HEK293 (cell line): ENCODE measurements around the gene OPN5.
A peak's percentile ranks its signal among the peaks of the same experiment; 100 is the strongest.

Experiments
- CTCF ChIA-PET: fragments of 350-600 bp; formaldehyde crosslinking; extraction: SDS; loops from one replicate; lab custom pipeline; 2021; ENCODE audit warnings: antibody characterized with exemption; lab: Yijun Ruan, JAX
- POLR2A ChIA-PET: fragments of 300-600 bp; formaldehyde crosslinking; extraction: SDS; loops from one replicate; lab custom pipeline; 2020; ENCODE audit warnings: antibody characterized with exemption, inconsistent platforms; lab: Yijun Ruan, JAX
- H3K27ac ChIP-seq: fragments of 200-500 bp; sonication (Bioruptor generic); 2 replicates; pipeline ENCODE4 v1.5.1; 2014; ENCODE audit warnings: low read depth, low read length, control low read depth, inconsistent platforms; ENCODE audit errors: extremely low read depth
- H3K36me3 ChIP-seq, 2 experiments: fragments of 200-500 bp in 1 of 2; sonication (Bioruptor generic) in 1 of 2; 1 replicate in 1 of 2; 2 replicates in 1 of 2; pipeline ENCODE4 v1.5.1; 2014 to 2017; ENCODE audit warnings: inconsistent platforms in 2 of 2, low read length in 2 of 2; ENCODE audit not compliant: control insufficient read depth in 2 of 2, insufficient read depth in 1 of 2
- H3K4me1 ChIP-seq: fragments of 200-500 bp; sonication (Bioruptor generic); 2 replicates; pipeline ENCODE4 v1.5.1; 2014; ENCODE audit warnings: mild to moderate bottlenecking, low read length, inconsistent platforms; ENCODE audit not compliant: control insufficient read depth, insufficient read depth
- H3K4me3 ChIP-seq: 2 replicates; pipeline ENCODE4 v1.5.1; 2011; ENCODE audit warnings: low read depth, mild to moderate bottlenecking, control low read depth, low read length, moderate library complexity
- H3K9me3 ChIP-seq: fragments of 200-500 bp; sonication (Bioruptor generic); 2 replicates; pipeline ENCODE4 v1.5.1; 2014; ENCODE audit warnings: low read depth, low read length, inconsistent platforms; ENCODE audit not compliant: control insufficient read depth, insufficient read depth
- CTCF ChIP-seq: fragments of 450-650 bp; formaldehyde crosslinking; IDR thresholded peaks from 2 replicates; pipeline ENCODE4 v1.5.1; 2016; ENCODE audit warnings: missing biosample characterization, missing genetic modification characterization
- KLF7 ChIP-seq: fragments of 450-650 bp; formaldehyde crosslinking; IDR thresholded peaks from 2 replicates; pipeline ENCODE4 v1.5.1; 2016; ENCODE audit warnings: missing biosample characterization, missing genetic modification characterization, borderline replicate concordance
- OSR2 ChIP-seq: fragments of 450-650 bp; formaldehyde crosslinking; IDR thresholded peaks from 2 replicates; pipeline ENCODE4 v1.5.1; 2016; ENCODE audit warnings: missing biosample characterization, missing genetic modification characterization
- PRDM1 ChIP-seq: fragments of 450-650 bp; formaldehyde crosslinking; IDR thresholded peaks from 2 replicates; pipeline ENCODE4; 2016; ENCODE audit warnings: missing biosample characterization, missing genetic modification characterization
- SCRT2 ChIP-seq: fragments of 450-650 bp; formaldehyde crosslinking; IDR thresholded peaks from 2 replicates; pipeline ENCODE4 v1.5.1; 2016; ENCODE audit warnings: missing biosample characterization, missing genetic modification characterization
- ZBTB17 ChIP-seq: fragments of 450-650 bp; formaldehyde crosslinking; IDR thresholded peaks from 2 replicates; pipeline ENCODE4 v1.5.1; 2016; ENCODE audit warnings: missing biosample characterization, missing genetic modification characterization
- ZBTB20 ChIP-seq: fragments of 450-650 bp; formaldehyde crosslinking; IDR thresholded peaks from 2 replicates; pipeline ENCODE4 v1.5.1; 2016; ENCODE audit warnings: missing biosample characterization, missing genetic modification characterization
- ZNF132 ChIP-seq: fragments of 450-650 bp; formaldehyde crosslinking; IDR thresholded peaks from 2 replicates; pipeline ENCODE4 v1.5.1; 2017; ENCODE audit warnings: missing biosample characterization, missing genetic modification characterization, borderline replicate concordance
- ZNF148 ChIP-seq: fragments of 450-650 bp; formaldehyde crosslinking; IDR thresholded peaks from 2 replicates; pipeline ENCODE4 v1.5.0; 2017; ENCODE audit warnings: missing biosample characterization, missing genetic modification characterization, borderline replicate concordance
- ZNF16 ChIP-seq: fragments of 450-650 bp; formaldehyde crosslinking; IDR thresholded peaks from 2 replicates; pipeline ENCODE4 v1.5.1; 2016; ENCODE audit warnings: low read depth, missing biosample characterization, missing genetic modification characterization
- ZNF354C ChIP-seq: fragments of 450-650 bp; formaldehyde crosslinking; IDR thresholded peaks from 2 replicates; pipeline ENCODE4 v1.5.1; 2016; ENCODE audit warnings: missing biosample characterization, missing genetic modification characterization, low read depth, borderline replicate concordance
- ZNF768 ChIP-seq: fragments of 450-650 bp; formaldehyde crosslinking; IDR thresholded peaks from 2 replicates; pipeline ENCODE4 v1.5.1; 2018; ENCODE audit warnings: missing biosample characterization, mild to moderate bottlenecking, missing genetic modification characterization
- ZSCAN23 ChIP-seq: fragments of 450-650 bp; formaldehyde crosslinking; IDR thresholded peaks from 2 replicates; pipeline ENCODE4 v1.5.1; 2016; ENCODE audit warnings: missing biosample characterization, missing genetic modification characterization
- ZSCAN30 ChIP-seq: fragments of 450-650 bp; IDR thresholded peaks from 2 replicates; pipeline ENCODE4 v1.5.1; 2018; ENCODE audit warnings: missing biosample characterization, mild to moderate bottlenecking, missing genetic modification characterization, moderate library complexity
- ZXDB ChIP-seq: fragments of 450-650 bp; formaldehyde crosslinking; IDR thresholded peaks from 2 replicates; pipeline ENCODE4 v1.5.1; 2016; ENCODE audit warnings: missing biosample characterization, missing genetic modification characterization
- TF ChIP-seq, protein P1 (sequence below): fragments of 450-650 bp; formaldehyde crosslinking; optimal IDR thresholded peaks from 2 replicates; pipeline ENCODE3; 2016; ENCODE audit warnings: missing biosample characterization, mild to moderate bottlenecking, missing genetic modification characterization
- TF ChIP-seq, protein P2 (sequence below): fragments of 450-650 bp; formaldehyde crosslinking; IDR thresholded peaks from 2 replicates; pipeline ENCODE4 v1.5.1; 2016; ENCODE audit warnings: missing biosample characterization, missing genetic modification characterization

The OPN5 gene

DNA sequence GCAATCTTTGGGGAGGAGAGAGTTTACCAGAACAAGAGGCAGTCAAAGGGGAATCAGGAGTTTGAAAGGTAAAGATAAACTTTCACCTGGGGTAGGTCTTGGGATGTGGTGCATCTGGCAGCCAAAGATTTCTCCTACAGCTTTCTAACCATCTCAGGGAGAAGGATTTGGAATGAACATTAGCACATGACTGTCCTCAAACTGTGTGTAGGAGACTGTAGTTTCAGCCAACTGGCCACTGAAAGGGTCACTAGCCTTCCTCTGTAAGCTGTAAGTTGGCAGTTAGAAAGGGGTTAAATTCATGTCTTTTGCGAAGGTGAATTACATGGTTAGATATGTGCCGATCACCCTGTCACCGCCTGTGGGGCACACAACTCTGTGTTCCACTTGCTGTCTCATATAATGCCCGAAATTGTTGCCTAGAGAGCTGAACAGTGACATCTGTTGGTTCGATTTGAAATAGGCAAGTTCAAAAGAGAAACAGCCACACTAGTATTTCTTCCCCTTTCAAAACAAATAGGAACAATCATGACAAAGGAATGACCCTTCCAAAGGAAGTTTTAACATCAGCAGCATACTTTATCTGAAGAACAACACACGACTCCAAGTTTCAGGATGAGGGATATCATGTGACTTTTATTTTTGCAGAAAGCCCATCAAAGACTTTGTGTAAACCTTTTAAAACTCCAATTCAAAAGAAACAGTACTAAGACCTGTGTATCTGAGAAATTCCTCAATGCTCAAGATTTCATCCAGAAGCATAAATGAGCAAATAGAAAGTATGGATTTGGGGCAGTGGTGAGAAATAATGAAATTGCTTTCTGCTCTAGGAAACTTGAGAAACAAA is 1.1 kb upstream of the OPN5 start (continued):
- no peak for TF ChIP-seq ZNF148
- TF ChIP-seq KLF7 (tag by site-specific recombination), result no peak
- TF ChIP-seq PRDM1 (tag by site-specific recombination), result no peak
- TF ChIP-seq, protein P1, sequence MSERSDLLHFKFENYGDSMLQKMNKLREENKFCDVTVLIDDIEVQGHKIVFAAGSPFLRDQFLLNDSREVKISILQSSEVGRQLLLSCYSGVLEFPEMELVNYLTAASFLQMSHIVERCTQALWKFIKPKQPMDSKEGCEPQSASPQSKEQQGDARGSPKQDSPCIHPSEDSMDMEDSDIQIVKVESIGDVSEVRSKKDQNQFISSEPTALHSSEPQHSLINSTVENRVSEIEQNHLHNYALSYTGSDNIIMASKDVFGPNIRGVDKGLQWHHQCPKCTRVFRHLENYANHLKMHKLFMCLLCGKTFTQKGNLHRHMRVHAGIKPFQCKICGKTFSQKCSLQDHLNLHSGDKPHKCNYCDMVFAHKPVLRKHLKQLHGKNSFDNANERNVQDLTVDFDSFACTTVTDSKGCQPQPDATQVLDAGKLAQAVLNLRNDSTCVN (tag by site-specific recombination), result no peak
- no peak for TF ChIP-seq SCRT2 (tag by site-specific recombination)
- TF ChIP-seq ZXDB (tag by site-specific recombination), result no peak
- no peak for TF ChIP-seq ZNF354C (tag by site-specific recombination)
- TF ChIP-seq ZBTB17, result peak; percentile 67
- no peak for TF ChIP-seq ZNF132 (tag by site-specific recombination)
- TF ChIP-seq ZSCAN23, result no peak
- TF ChIP-seq, protein P2, sequence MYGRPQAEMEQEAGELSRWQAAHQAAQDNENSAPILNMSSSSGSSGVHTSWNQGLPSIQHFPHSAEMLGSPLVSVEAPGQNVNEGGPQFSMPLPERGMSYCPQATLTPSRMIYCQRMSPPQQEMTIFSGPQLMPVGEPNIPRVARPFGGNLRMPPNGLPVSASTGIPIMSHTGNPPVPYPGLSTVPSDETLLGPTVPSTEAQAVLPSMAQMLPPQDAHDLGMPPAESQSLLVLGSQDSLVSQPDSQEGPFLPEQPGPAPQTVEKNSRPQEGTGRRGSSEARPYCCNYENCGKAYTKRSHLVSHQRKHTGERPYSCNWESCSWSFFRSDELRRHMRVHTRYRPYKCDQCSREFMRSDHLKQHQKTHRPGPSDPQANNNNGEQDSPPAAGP (tag by site-specific recombination), result no peak
- TF ChIP-seq CTCF (tag by site-specific recombination), result peak; percentile 78
- peak; percentile 27; the same call in 1 of the 2 replicates for TF ChIP-seq ZSCAN30 (tag by site-specific recombination)
- TF ChIP-seq ZBTB20 (tag by site-specific recombination), result no peak
- TF ChIP-seq ZNF16 (tag by site-specific recombination), result no peak
- no peak for TF ChIP-seq OSR2 (tag by site-specific recombination)

- TF ChIP-seq ZNF768 (tag by site-specific recombination), result no peak
- TF ChIP-seq, all 188 proteins: peak for 0
- no peaks in the 10 kb centered on the region for H3K36me3 ChIP-seq
- POLR2A ChIA-PET, result no interaction called here
- no peaks in the 10 kb centered on the region for H3K9me3 ChIP-seq
- H3K4me1 ChIP-seq, result no peaks in the 10 kb centered on the region
- H3K27ac ChIP-seq, result no peak overlapping the region
- no peak overlapping the region for H3K4me3 ChIP-seq
- CTCF ChIA-PET, result interaction anchor here (0.6 to 1.0 kb wide), 3 partner anchors 15 to 392 kb away, joined by 3 read pairs; no protein-coding TSS in a partner anchor
Observed at GRCh38 chr6:47785182-47785581, 3.4 kb downstream of the OPN5 start.
